HepG2 (cell line): ENCODE measurements around the gene DFFA. TPM values are rescaled to one million over a fixed set of nuclear protein-coding genes. Genes with fewer than 3 reads are reported as not detected.

Source experiments
- ARID2 ChIP-seq: sonication (generic); formaldehyde crosslinking; IDR thresholded peaks from 2 replicates; pipeline ENCODE4 v1.8.1; 2022; ENCODE audit warnings: mild to moderate bottlenecking, missing genetic modification reagents, borderline replicate concordance
- ATF7 ChIP-seq, 2 experiments: fragments of 450-650 bp in 1 of 2; sonication (generic) in 1 of 2; formaldehyde crosslinking in 1 of 2; IDR thresholded peaks; 2 replicates each; pipeline versions ENCODE4 v1.4.0 to v1.6.1; 2016 to 2020; ENCODE audit warnings: antibody characterized with exemption in 1 of 2, mild to moderate bottlenecking in 1 of 2, missing genetic modification reagents in 1 of 2
- BRCA1 ChIP-seq: sonication (generic); formaldehyde crosslinking; IDR thresholded peaks from 2 replicates; pipeline ENCODE4 v1.4.0; 2020; ENCODE audit warnings: missing genetic modification reagents
- HOMEZ ChIP-seq: IDR thresholded peaks from 2 replicates; pipeline ENCODE4 v1.6.1; 2016; ENCODE audit warnings: low read depth
- KDM3A ChIP-seq: IDR thresholded peaks from 2 replicates; pipeline ENCODE4 v1.6.1; 2018; ENCODE audit warnings: low read depth, missing compliant biosample characterization
- PAXIP1 ChIP-seq: sonication (generic); formaldehyde crosslinking; conservative IDR thresholded peaks from 2 replicates; pipeline ENCODE4 v1.4.0; 2020; ENCODE audit warnings: mild to moderate bottlenecking, missing genetic modification reagents, moderate library complexity
- SAFB2 ChIP-seq: sonication (generic); formaldehyde crosslinking; IDR thresholded peaks from 2 replicates; pipeline ENCODE4 v1.5.1; 2020; ENCODE audit warnings: missing genetic modification reagents, low read depth, mild to moderate bottlenecking, borderline replicate concordance
- SCMH1 ChIP-seq: sonication (generic); formaldehyde crosslinking; IDR thresholded peaks from 2 replicates; pipeline ENCODE4 v1.9.0; 2021; ENCODE audit warnings: missing genetic modification reagents, mild to moderate bottlenecking, borderline replicate concordance
- STAT6 ChIP-seq: sonication (generic); formaldehyde crosslinking; IDR thresholded peaks from 2 replicates; pipeline ENCODE4 v1.4.0; 2020; ENCODE audit warnings: missing genetic modification reagents, mild to moderate bottlenecking, borderline replicate concordance
- TMF1 ChIP-seq: sonication (generic); formaldehyde crosslinking; IDR thresholded peaks from 2 replicates; pipeline ENCODE4 v1.8.1; 2022; ENCODE audit warnings: low read depth, missing genetic modification reagents
- XBP1 ChIP-seq: sonication (generic); formaldehyde crosslinking; IDR thresholded peaks from 2 replicates; pipeline ENCODE4 v1.5.0; 2020; ENCODE audit warnings: missing genetic modification reagents
- YEATS4 ChIP-seq: sonication (generic); formaldehyde crosslinking; IDR thresholded peaks from 2 replicates; pipeline ENCODE4 v1.4.0; 2020; ENCODE audit warnings: missing genetic modification reagents, borderline replicate concordance
- ZBED4 ChIP-seq: sonication (generic); formaldehyde crosslinking; IDR thresholded peaks from 2 replicates; pipeline ENCODE4 v1.4.0; 2020; ENCODE audit warnings: missing genetic modification reagents, borderline replicate concordance
- ZBTB8A ChIP-seq: sonication (generic); formaldehyde crosslinking; IDR thresholded peaks from 2 replicates; pipeline ENCODE4 v1.4.0; 2020; ENCODE audit warnings: mild to moderate bottlenecking, low read depth, missing genetic modification reagents, borderline replicate concordance
- ZNF441 ChIP-seq: sonication (generic); formaldehyde crosslinking; IDR thresholded peaks from 2 replicates; pipeline ENCODE4 v1.7.0; 2021; ENCODE audit warnings: missing genetic modification reagents, borderline replicate concordance
- polyA plus RNA-seq, 8 experiments: library from polyadenylated mRNA; depleted of rRNA in 3 of 8; stranded (reverse) in 7 of 8; unstranded in 1 of 8; fragments of >200 nt; fragmentation: Illumina TruSeq in 4 of 8; extraction: Trizol in 4 of 8; gene quantifications; 2 replicates each; pipeline versions ENCODE4 v1.2.1 to v1.2.3, GENCODE V29; 2011 to 2016; ENCODE audit warnings: low read depth in 4 of 8, missing spikeins in 1 of 8, mixed read lengths in 1 of 8; ENCODE audit not compliant: insufficient read depth in 1 of 8
- total RNA-seq, 5 experiments: library from RNA; depleted of rRNA; stranded (reverse); fragments of >200 nt; fragmentation: Illumina TruSeq; extraction: Trizol; gene quantifications; 2 replicates each; pipeline ENCODE4 v1.2.3, GENCODE V29; 2016; ENCODE audit warnings: low read depth in 1 of 5

DFFA gene
- total and polyA plus RNA-seq, 2 of the 13 experiments (the other 11 are each of a cell fraction or from before 2014, with no cell fraction given) = 16.5 to 33.9 TPM

GRCh38 chr1:10430216-10431069 is 41.9 kb downstream of the DFFA start, which contains the start of gene CENPS (continued):
- TF ChIP-seq SAFB2 (no peak; the same call in 1 of the 2 replicates), SCMH1 (CRISPR knock-in tag) (no peak), YEATS4 (CRISPR knock-in tag) (peak; percentile 90), PAXIP1 (CRISPR knock-in tag) (peak; percentile 70), ARID2 (CRISPR knock-in tag) (peak; percentile 68; the same call in 1 of the 2 replicates), HOMEZ (CRISPR knock-in tag) (no peak; the same call in 1 of the 2 replicates), ATF7 (IDR thresholded peaks at IDR 0.05) (no peak), ATF7 (CRISPR knock-in tag; IDR thresholded peaks at IDR 0.05) (no peak), STAT6 (peak; percentile 91; the same call in 1 of the 2 replicates), ZBED4 (CRISPR knock-in tag) (peak; percentile 21; the same call in 1 of the 2 replicates), BRCA1 (CRISPR knock-in tag) (no peak), XBP1 (CRISPR knock-in tag) (no peak), ZBTB8A (CRISPR knock-in tag) (peak; percentile 55; the same call in 1 of the 2 replicates), TMF1 (CRISPR knock-in tag) (peak; percentile 97), ZNF441 (CRISPR knock-in tag) (peak; percentile 55; the same call in 1 of the 2 replicates), KDM3A (CRISPR knock-in tag) (peak; percentile 83; the same call in 1 of the 2 replicates)
